Kidney tubule cell (primary cell): ENCODE results near the gene CD44.
A peak's percentile ranks its signal among the peaks of the same experiment; 100 is the strongest.
"Not testable (repeated sequence)": the region's sequence is repeated elsewhere in the genome, so short reads cannot be mapped to it uniquely, and the experiment has no call there.

ENCODE experiments used
- DNase-seq: peaks from one replicate; pipeline ENCODE4 v3.0.0-alpha.2; 2018; ENCODE audit warnings: low spot score

The CD44 gene

GRCh38 chr11:35138943-35139721 lies at the start of gene CD44:
Gene CD44 (plus strand): TSS chr11:35139171. CDS start chr11:35139304, 133 bp downstream.
- peak; percentile 89 for DNase-seq

DNA sequence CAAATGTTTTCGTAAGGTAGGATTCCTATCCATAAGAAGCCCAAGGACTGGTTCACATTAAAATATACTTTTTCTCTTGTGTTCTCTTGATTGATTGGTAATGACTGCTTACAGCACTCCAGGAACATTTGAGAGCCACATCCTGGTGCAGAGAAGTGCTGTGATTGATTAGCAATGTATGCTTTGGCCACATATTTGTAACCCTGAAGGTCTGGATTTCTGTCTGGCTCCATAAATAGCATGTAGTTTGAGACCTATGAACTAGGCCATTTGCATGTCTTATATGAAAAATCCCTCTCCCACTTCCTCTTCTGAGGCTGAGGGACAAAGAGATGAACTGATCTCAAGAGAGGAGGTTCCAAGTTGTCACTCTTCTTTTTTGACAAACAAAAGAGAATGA lies 49.3 kb upstream of the CD44 start:
- DNase-seq: no peak

DNA sequence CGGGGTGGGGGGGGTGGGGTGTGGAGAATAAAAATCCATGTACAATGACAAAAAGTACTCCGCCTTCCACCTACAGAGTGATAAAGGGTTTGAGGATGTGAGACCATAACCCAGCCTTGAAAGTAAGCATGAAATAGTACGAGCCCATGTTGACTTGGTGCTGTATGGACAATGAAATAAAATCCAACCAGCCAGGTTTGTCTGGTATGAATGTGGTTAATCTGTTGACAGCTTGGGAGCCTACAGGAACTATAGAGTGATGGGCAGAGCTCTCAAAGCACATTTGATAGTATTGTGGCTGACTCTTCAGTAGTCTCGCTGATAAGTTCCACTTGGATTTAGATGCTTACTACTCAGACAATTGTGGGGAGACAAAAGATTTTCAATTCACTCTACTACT lies 48.8 kb upstream of the CD44 start:
- DNase-seq: no peak

- not testable (repeated sequence) for DNase-seq
These were observed 48.0 kb upstream of the CD44 start for GRCh38 chr11:35090991-35091390.

DNA sequence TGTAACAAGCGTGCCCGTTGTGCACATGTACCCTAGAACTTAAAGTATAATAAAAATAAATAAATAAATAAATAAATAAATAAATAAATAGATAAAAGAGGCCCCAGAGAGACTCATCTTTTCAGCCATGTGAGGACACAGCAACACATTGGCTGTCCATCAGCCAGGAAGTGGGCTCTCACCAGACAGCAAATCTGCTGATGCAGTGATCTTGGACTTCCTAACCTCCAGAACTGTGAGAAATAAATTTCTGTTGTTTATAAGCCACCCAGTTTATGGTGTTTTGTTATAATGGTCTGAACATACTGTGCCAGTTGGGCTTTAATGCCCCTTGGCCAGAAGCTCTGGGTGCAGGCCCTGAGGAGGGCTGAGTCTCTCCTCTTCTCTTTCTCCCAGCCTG lies 42.2 kb upstream of the CD44 start:
- DNase-seq: no peak

DNA sequence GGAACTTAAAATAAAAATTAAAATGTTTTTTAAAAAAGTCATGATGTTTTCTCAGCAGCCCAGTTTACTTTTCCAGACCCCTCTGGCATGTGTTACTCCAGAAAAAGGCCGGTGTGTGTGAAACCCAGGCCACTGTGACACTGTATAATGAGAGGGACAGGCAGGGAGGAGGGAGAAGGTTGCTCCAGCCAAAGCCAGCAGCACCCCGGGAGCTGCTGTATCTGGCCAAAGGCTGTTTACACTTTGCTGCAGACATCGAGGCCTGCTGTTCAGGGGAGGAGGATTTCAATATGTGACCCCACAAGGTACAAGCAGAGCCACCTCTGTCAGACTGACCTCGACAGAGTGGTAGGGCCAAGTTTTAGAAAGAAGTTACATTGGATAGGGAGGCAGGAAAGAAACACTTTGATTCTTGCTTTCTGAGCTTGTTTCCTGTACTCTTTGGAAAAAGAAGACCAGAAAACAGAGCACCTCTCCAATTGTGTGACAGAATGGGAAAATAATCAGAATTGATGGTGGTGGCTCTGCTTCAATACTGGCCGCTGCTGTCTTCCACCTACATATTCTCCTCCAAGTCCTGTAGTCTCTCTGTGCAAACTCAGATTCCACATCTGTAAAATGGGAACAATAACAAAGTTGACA lies 41.0 kb upstream of the CD44 start:
- no peak for DNase-seq

- no peak for DNase-seq
These were observed 40.1 kb upstream of the CD44 start for GRCh38 chr11:35098855-35099254.

DNA sequence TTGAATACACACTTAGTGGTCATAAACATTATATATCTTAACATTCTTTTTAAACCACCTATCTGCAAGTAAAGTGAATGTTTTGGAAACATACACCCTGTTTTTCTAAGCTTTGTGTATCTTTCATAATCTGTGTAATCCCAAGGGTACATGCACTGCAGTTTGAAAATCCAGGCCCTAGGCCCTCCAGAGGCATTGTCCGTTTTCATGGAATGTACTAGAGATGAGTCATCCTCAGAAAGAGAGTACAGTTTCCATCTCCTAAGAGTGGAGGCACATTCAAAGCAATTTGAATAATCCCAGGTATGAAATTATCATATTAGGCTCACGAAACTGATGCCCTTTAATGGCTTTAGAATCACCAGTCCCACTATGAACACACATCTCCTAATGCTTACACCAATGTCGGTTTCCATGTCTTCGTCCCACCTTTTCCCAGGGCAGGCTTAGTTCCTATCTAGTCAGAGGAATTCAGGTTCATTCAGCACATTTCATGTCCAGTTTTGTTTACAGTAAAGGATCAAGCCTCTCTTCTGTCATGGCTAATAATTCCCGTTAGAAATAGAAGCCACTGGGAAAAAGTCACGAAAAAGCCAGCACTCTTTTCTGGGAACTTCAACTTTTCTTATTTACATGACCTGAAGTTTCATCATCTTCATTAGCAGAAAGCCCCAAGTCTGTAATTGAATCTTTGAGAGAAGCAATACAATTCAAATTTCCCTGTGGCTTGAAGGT lies 39.5 kb upstream of the CD44 start:
- peak; percentile 21 for DNase-seq

GRCh38 chr11:35100013-35100383 lies 39.0 kb upstream of the CD44 start:
- no peak for DNase-seq

GRCh38 chr11:35101223-35101622 lies 37.7 kb upstream of the CD44 start:
- DNase-seq: no peak

DNA sequence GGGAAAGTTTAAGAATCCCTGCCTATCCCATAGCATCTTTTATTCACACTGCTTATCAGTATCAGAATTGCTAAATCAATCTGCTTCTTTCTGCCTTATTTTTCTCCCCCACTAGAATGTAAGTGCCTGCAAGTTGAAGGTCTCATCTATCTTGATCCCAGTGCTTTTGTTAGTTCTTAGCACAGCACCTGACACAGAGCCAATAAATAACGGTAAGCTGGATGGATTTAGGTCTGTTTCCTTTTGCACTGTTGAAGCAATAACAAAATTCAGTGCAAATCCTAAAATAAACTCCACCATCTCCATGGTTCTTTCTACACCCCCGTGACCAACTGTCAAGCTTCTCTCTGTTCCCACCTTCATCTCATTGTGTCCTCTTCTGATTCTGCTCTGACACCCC lies 36.7 kb upstream of the CD44 start:
- DNase-seq: no peak

- DNase-seq: no peak
These were observed 35.4 kb upstream of the CD44 start for GRCh38 chr11:35103366-35104208.

DNA sequence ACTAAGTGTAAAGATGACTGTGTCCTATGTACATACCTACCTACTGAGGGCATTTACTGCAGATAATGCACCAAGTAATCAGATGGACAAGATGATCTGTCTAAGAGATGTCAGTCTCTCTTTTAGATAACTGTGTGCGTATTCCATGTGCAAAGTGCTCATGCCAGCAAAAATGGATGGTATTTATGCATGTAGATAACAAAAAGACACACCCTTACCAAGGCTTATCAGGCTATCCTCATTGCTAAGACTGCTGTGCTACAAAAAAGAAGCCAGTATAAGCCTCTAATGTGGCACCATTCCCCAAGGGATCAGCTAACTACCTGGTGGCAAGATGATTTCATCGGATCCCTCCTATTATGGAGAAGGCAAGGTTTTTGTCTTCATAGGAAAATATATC lies 34.3 kb upstream of the CD44 start:
- no peak for DNase-seq

DNA sequence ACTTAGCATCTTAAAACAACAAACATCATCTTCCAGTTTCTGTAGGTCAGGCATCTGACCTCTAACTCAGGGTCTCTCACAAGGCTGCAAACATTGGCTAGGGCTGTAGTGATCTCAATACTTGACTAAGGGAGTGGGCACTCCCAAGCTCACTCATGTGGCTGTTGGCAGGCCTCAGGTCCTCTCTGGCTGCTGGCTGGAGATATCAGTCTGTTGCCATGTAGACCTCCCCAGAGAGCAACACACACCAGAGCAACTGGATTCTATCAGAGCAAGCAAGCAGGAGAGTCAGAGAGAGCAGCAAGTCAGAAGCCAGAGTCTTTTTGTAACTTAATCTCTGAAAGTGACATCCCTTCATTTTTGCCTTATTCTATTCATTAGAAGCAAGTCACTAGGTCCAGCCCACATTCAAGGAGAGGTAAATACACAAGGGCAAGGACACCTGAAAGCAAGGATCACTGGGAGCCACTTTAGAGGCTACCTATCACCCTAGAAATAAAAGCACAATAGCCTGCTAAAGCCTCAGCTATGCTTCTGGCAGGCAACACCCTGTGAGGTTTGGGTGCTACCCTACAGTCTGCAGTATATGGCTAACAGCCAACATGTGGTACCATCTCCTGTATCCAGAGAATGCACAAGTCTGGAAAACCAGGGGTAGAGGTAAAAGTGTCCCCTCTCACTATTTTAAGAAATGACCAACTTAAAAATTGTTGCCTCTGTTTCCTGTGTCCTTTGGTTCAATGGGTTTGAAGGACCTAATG lies 33.5 kb upstream of the CD44 start:
- no peak for DNase-seq

DNA sequence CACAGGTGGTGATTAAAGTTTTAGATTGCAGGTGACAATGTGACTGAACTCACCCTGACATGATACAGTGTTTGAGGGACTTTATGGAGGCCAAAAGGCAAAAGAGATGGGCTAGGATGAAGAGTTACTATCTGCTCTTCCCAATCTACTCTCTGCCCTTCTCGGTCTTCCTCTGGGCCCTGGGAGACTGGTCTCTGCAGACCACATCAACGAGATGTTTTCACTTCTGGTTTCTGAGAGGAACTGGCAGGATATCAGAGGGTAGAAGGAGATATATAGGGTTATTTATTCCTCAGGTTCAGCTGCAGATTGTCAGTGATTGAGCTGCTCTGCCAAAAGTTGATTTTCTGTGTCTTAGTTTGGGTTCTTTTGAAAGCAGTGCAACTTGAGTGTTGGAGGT lies 32.4 kb upstream of the CD44 start:
- no peak for DNase-seq

GRCh38 chr11:35107861-35108260 lies 31.1 kb upstream of the CD44 start:
- no peak for DNase-seq

DNA sequence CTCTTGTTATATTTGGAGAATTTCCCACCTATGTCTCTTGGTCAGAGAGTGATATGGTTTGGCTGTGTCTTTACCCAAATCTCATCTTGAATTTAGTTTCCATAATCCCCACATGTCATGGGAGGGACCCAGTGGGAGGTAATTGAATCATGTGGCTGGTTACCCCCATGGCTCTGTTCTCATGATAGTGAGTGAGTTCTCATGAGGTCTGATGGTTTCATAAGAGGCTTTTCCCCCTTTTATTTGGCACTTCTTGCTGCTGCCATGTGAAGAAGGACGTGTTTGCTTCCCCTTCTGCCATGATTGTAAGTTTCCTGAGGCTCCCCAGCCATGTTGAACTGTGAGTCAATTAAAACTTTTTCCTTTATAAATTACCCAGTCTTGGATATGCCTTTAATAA lies 30.6 kb upstream of the CD44 start:
- not testable (repeated sequence) for DNase-seq

DNA sequence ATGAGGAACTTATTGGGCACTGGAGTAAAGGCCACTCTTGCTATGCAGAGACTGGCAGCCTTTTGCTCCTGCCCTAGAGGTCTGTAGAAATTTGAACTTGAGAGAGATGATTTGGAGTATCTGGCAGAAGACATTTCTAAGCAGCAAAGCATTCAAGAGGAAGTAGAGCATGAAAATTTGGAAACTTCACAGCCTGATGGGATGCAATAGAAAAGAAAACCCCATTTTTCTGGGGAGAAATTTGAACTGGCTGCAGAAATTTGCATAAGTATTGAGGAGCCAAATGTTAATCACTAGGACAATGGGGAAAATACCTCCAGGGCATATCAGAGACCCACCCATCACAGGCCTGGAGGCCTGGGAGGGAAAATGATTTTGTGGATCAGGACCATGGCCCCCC lies 29.9 kb upstream of the CD44 start:
- no peak for DNase-seq

GRCh38 chr11:35109827-35110226 lies 29.1 kb upstream of the CD44 start:
- DNase-seq: no peak

GRCh38 chr11:35111161-35112055 lies 27.6 kb upstream of the CD44 start:
- DNase-seq: peak; percentile 84
